Measurements from ENCODE around the gene PARVB.
A peak's percentile ranks its signal among the peaks of the same experiment; 100 is the strongest.

The PARVB gene

GRCh38 chr22:44019846-44020245 is 4.3 kb upstream of the PARVB start:
- POLR2A ChIA-PET: no interaction called here
- DNase-seq (ENCODE audit: low read depth, low spot score): no peak
- no peak overlapping the region for H3K4me3 ChIP-seq (ENCODE audit: low read depth, low read length)
- CTCF ChIA-PET: interaction anchor here (1.4 to 2.8 kb wide), 2 partner anchors 27 to 62 kb away, joined by 4 to 19 read pairs; no protein-coding TSS in a partner anchor
- TF ChIP-seq CTCF (IDR thresholded peaks at IDR 0.05; ENCODE audit: insufficient read depth, low read length, missing control alignments): no peak

GRCh38 chr22:44020981-44021380 is 3.1 kb upstream of the PARVB start:
- no peak overlapping the region for H3K4me3 ChIP-seq (ENCODE audit: low read depth, low read length)
- no peak for TF ChIP-seq CTCF (IDR thresholded peaks at IDR 0.05; ENCODE audit: insufficient read depth, low read length, missing control alignments)
- ChIA-PET CTCF (interaction anchor here (0.8 to 2.8 kb wide), 3 partner anchors 28 to 75 kb away, joined by 3 to 19 read pairs (median 4); no protein-coding TSS in a partner anchor), POLR2A (no interaction called here)
- DNase-seq (ENCODE audit: low read depth, low spot score): no peak

- peak overlapping the region; percentile 68 for H3K4me3 ChIP-seq (ENCODE audit: low read depth, low read length)
- ChIA-PET CTCF (interaction anchor here (1.0 to 2.2 kb wide), 3 partner anchors 9 to 31 kb away, joined by 3 to 5 read pairs (median 3); no protein-coding TSS in a partner anchor), POLR2A (interaction anchor here (0.7 to 1.2 kb wide), 3 partner anchors 9 to 82 kb away, joined by 3 to 4 read pairs (median 3); no protein-coding TSS in a partner anchor)
- no peak for TF ChIP-seq CTCF (IDR thresholded peaks at IDR 0.05; ENCODE audit: insufficient read depth, low read length, missing control alignments)
- no peak for DNase-seq (ENCODE audit: low read depth, low spot score)
Measured at GRCh38 chr22:44023404-44024287, 456 bp upstream of the PARVB start.

GRCh38 chr22:44025171-44026065 is 1.3 kb downstream of the PARVB start:
- DNase-seq (ENCODE audit: low read depth, low spot score): no peak
- peak overlapping the region; percentile 68; the same call in 1 of the 2 replicates for H3K4me3 ChIP-seq (ENCODE audit: low read depth, low read length)
- CTCF ChIA-PET: no interaction called here
- no peak for TF ChIP-seq CTCF (IDR thresholded peaks at IDR 0.05; ENCODE audit: insufficient read depth, low read length, missing control alignments)
- POLR2A ChIA-PET: no interaction called here

- no peak for DNase-seq (ENCODE audit: low read depth, low spot score)
- no peak overlapping the region for H3K4me3 ChIP-seq (ENCODE audit: low read depth, low read length)
- ChIA-PET POLR2A (interaction anchor here (1.3 kb wide), 1 partner anchor 11 kb away, joined by 3 read pairs; no protein-coding TSS in a partner anchor), CTCF (interaction anchor here (1.2 kb wide), 1 partner anchor 32 kb away, joined by 7 read pairs; no protein-coding TSS in a partner anchor)
- TF ChIP-seq CTCF (IDR thresholded peaks at IDR 0.05; ENCODE audit: insufficient read depth, low read length, missing control alignments): no peak
Measured at GRCh38 chr22:44026066-44026629, 2.0 kb downstream of the PARVB start.
